Dermis blood vessel endothelial cell (primary cell): ENCODE data around the gene SLC25A22. TPM values are rescaled to one million over a fixed set of nuclear protein-coding genes. Genes with fewer than 3 reads are reported as not detected.

Experiments
- DNase-seq: peaks from one replicate; pipeline ENCODE4 v3.0.0; 2010
- total RNA-seq: library from RNA; depleted of rRNA; stranded (reverse); fragments of >200 nt; gene quantifications from 2 replicates; pipeline ENCODE4 v1.2.3, GENCODE V29; 2014

Gene SLC25A22
- total RNA-seq, 1 donor from 2014 or later = 7.1 TPM

- DNase-seq = no peak
These were observed 26.4 kb downstream of the SLC25A22 start for GRCh38 chr11:771617-772204.

- DNase-seq = no peak
These were observed 27.2 kb downstream of the SLC25A22 start for GRCh38 chr11:770642-771616.

- DNase-seq = no peak
These were observed 28.0 kb downstream of the SLC25A22 start for GRCh38 chr11:769887-770641.

- DNase-seq = no peak
These were observed 30.8 kb downstream of the SLC25A22 start for GRCh38 chr11:767238-767637.

- DNase-seq = no peak
These were observed 31.2 kb downstream of the SLC25A22 start for GRCh38 chr11:766936-767210.

- no peak for DNase-seq
These were observed 31.8 kb downstream of the SLC25A22 start for GRCh38 chr11:766106-766935.

GRCh38 chr11:765802-766091 lies 32.3 kb downstream of the SLC25A22 start:
- DNase-seq = no peak

GRCh38 chr11:765025-765801 lies 32.9 kb downstream of the SLC25A22 start:
- DNase-seq = peak; percentile 78

- DNase-seq = no peak
These were observed 33.6 kb downstream of the SLC25A22 start for GRCh38 chr11:764322-765024.

- no peak for DNase-seq
These were observed 34.3 kb downstream of the SLC25A22 start for GRCh38 chr11:763549-764321.

- DNase-seq = no peak
These were observed 35.0 kb downstream of the SLC25A22 start for GRCh38 chr11:763073-763463.

- peak; percentile 35 for DNase-seq
These were observed 35.5 kb downstream of the SLC25A22 start for GRCh38 chr11:762421-763072.

GRCh38 chr11:761526-762108 lies 36.5 kb downstream of the SLC25A22 start:
- DNase-seq = no peak

GRCh38 chr11:760236-760635 lies 37.8 kb downstream of the SLC25A22 start:
- DNase-seq = no peak

GRCh38 chr11:749731-750130 lies 48.4 kb downstream of the SLC25A22 start:
- no peak for DNase-seq

- peak; percentile 37 for DNase-seq
These were observed 50.1 kb downstream of the SLC25A22 start for GRCh38 chr11:748007-748359.

- DNase-seq = peak; percentile 91
These were observed 50.7 kb downstream of the SLC25A22 start, which contains the start of gene TALDO1 for GRCh38 chr11:747158-748006. Gene TALDO1 (plus strand): TSS chr11:747464. CDS start chr11:747482, 18 bp downstream.
